OCI-M1 (cell line): ENCODE results near the gene ASXL1.

Experiments used
- DNase-seq: peaks from one replicate; lab custom pipeline; 2025; lab: John Stamatoyannopoulos, UW

The ASXL1 gene

GRCh38 chr20:32480371-32481241 is 122.5 kb downstream of the ASXL1 start:
- DNase-seq = no peak

GRCh38 chr20:32481311-32482142 is 123.4 kb downstream of the ASXL1 start:
- no peak for DNase-seq

- DNase-seq = no peak
Observed at GRCh38 chr20:32482143-32482441, 124.0 kb downstream of the ASXL1 start.

GRCh38 chr20:32482442-32483261 is 124.5 kb downstream of the ASXL1 start:
- peak; percentile 41 for DNase-seq

- DNase-seq = peak; percentile 79
Observed at GRCh38 chr20:32483351-32484224, 125.5 kb downstream of the ASXL1 start.

GRCh38 chr20:32484225-32484957 is 126.3 kb downstream of the ASXL1 start:
- DNase-seq = peak; percentile 51

- DNase-seq = peak; percentile 90
Observed at GRCh38 chr20:32484958-32485769, 127.0 kb downstream of the ASXL1 start.

GRCh38 chr20:32485770-32486478 is 127.8 kb downstream of the ASXL1 start:
- no peak for DNase-seq

- DNase-seq = no peak
Observed at GRCh38 chr20:32487381-32487780, 129.2 kb downstream of the ASXL1 start.

GRCh38 chr20:32488066-32488838 is 130.1 kb downstream of the ASXL1 start:
- no peak for DNase-seq
